Dedifferentiated amniotic fluid mesenchymal stem cell (primary cell): Measurements from ENCODE around the gene TBC1D2B.
"Not testable (repeated sequence)": the region's sequence is repeated elsewhere in the genome, so short reads cannot be mapped to it uniquely, and the experiment has no call there.

Experiments
- DNase-seq: peaks from one replicate; pipeline ENCODE4 v3.0.0-alpha.2; 2016; ENCODE audit errors: extremely low spot score

The TBC1D2B gene

GRCh38 chr15:77975332-77976094 is 102.0 kb downstream of the TBC1D2B start:
- no peak for DNase-seq

GRCh38 chr15:77974416-77975331 is 102.8 kb downstream of the TBC1D2B start:
- no peak for DNase-seq

- DNase-seq, result no peak
These were observed 103.5 kb downstream of the TBC1D2B start for GRCh38 chr15:77974098-77974414.

- DNase-seq, result not testable (repeated sequence)
These were observed 104.0 kb downstream of the TBC1D2B start for GRCh38 chr15:77973273-77974097.

GRCh38 chr15:77972706-77973105 is 104.8 kb downstream of the TBC1D2B start:
- not testable (repeated sequence) for DNase-seq

- DNase-seq, result not testable (repeated sequence)
These were observed 105.6 kb downstream of the TBC1D2B start for GRCh38 chr15:77971875-77972274.

GRCh38 chr15:77970813-77971360 is 106.6 kb downstream of the TBC1D2B start:
- not testable (repeated sequence) for DNase-seq

GRCh38 chr15:77969055-77969454 is 108.5 kb downstream of the TBC1D2B start:
- DNase-seq, result no peak

GRCh38 chr15:77967798-77968197 is 109.7 kb downstream of the TBC1D2B start:
- no peak for DNase-seq

- not testable (repeated sequence) for DNase-seq
These were observed 110.3 kb downstream of the TBC1D2B start for GRCh38 chr15:77967235-77967615.

GRCh38 chr15:77966540-77967234 is 110.8 kb downstream of the TBC1D2B start:
- peak; percentile 20 for DNase-seq

GRCh38 chr15:77964193-77964592 is 113.3 kb downstream of the TBC1D2B start:
- DNase-seq, result no peak

GRCh38 chr15:77959432-77959879 is 118.1 kb downstream of the TBC1D2B start:
- peak; percentile 42 for DNase-seq

- not testable (repeated sequence) for DNase-seq
These were observed 118.6 kb downstream of the TBC1D2B start for GRCh38 chr15:77958716-77959431.

GRCh38 chr15:77958021-77958420 is 119.5 kb downstream of the TBC1D2B start:
- not testable (repeated sequence) for DNase-seq

- not testable (repeated sequence) for DNase-seq
These were observed 123.6 kb downstream of the TBC1D2B start for GRCh38 chr15:77953926-77954325.

GRCh38 chr15:77952928-77953446 is 124.5 kb downstream of the TBC1D2B start:
- DNase-seq, result not testable (repeated sequence)

GRCh38 chr15:77951105-77951786 is 126.3 kb downstream of the TBC1D2B start:
- not testable (repeated sequence) for DNase-seq

- not testable (repeated sequence) for DNase-seq
These were observed 127.0 kb downstream of the TBC1D2B start for GRCh38 chr15:77950470-77950869.
